GM15510 (cell line): Measurements from ENCODE around the gene ARRB1.

Experiments used
- POLR2A ChIP-seq: IDR thresholded peaks from 3 replicates; pipeline ENCODE4 v1.6.1; 2011; ENCODE audit warnings: borderline replicate concordance; ENCODE audit not compliant: insufficient read length; ENCODE audit errors: extremely low read depth

ARRB1 gene

DNA sequence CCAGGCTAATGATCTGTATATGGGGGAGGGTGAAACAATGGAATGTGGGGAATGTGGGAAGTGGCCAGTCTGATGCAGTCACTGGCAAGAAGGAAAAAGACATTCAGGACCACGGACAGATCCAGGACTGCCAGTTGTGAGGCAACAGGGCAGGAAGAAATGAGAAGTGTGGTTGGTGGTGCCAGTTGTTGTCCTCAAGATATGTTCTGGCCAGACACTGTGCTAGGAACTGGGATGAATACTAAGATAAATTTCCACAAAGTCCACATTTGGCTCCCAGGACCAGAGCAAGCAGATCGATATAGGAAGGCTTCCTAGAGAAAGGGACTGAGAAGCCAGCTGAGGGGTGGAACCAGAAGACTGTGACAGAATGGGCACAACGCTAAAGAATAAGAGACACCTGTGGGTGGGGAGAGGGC is 117.7 kb downstream of the ARRB1 start:
- TF ChIP-seq POLR2A = no peak

DNA sequence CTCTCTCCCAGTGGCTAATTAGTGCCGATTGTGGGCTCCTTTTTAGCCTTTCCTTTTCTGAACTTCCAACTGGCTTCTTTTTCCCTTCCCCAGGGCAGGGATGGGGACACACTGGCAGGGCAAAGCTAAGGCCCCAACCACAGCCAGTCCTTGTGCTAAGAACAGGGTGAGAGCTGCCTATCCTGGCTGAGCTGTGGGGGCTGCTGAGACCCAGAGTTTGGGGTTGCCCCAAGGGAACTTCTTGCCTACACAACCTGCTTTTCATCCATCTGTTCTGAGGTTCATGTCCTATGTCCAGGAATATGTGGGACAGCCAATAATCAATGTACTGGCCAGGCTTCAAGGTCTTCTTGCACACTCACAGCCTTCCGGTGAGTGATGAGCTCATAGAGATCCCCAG is 120.8 kb downstream of the ARRB1 start:
- TF ChIP-seq POLR2A = no peak

- no peak for TF ChIP-seq POLR2A
These were observed 122.0 kb downstream of the ARRB1 start for GRCh38 chr11:75229466-75229865.

GRCh38 chr11:75225794-75226193 is 125.7 kb downstream of the ARRB1 start:
- no peak for TF ChIP-seq POLR2A

DNA sequence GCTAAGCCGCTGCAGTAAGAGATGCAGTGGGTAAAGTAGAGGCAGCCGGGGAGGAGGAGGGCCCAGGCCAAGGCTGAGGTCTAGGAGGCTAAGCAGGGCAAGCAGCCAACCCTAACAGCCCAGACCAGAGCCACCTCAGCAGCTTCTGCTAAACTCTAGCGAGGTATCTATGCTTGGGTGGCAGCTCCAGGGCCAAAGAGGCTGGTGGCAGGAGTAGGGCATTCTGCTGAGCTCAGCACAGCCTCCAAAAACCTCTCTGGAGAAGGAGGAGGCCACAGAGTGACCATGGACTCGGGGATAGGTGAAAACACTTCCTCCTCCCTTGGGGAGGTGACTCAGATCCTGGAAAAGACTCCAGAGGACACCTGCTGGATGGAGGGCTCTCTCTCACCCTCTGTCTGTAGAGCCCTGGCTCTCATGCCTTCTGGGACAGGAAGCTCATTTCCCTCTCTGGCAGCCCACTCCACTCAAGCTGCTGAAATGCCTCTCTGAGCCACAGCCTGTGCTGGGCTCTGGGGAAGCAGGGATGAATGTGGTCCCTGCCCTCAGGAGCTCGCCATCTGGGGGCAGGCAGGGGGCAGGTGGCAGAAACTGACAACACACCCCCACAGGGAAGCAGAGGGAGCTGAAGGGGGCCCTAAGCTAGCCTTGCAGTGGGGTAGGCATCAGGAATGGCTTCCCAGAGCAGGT is 127.4 kb downstream of the ARRB1 start:
- no peak for TF ChIP-seq POLR2A

DNA sequence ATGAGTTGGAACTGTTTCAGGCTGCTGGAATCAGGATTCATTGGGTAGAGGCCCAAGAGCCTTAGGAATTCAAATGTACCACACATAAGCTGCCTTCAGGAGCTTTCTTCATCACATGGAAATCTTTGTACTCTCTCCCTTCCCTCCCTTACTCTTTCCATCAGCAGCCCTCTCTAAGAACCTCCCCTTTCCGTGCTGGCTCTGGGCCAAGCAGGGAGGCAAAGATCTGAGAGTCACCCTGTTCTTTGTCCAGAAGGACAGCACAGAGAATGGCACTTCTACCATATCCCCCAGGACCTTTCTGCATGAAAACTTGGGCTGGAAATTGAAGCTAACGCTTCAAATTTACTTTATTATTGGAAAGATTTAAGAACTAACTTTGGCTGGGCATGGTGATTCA is 131.6 kb downstream of the ARRB1 start:
- no peak for TF ChIP-seq POLR2A

- no peak for TF ChIP-seq POLR2A
These were observed 136.6 kb downstream of the ARRB1 start for GRCh38 chr11:75214843-75215242.

GRCh38 chr11:75214411-75214821 is 137.0 kb downstream of the ARRB1 start:
- no peak for TF ChIP-seq POLR2A
